Right lobe of liver (tissue), 6 donors: ENCODE results near the gene CACNA2D4. TPM values are rescaled to one million over a fixed set of nuclear protein-coding genes. Genes with fewer than 3 reads are reported as not detected.

Experiments
- ATAC-seq, 4 donors: fragments of 200-7000 bp; cut with Tn5 transposase; one replicate each; pipeline ENCODE4 v1.9.1; 2020; ENCODE audit warnings: mild to moderate bottlenecking in 4 of 4, moderate library complexity in 4 of 4
- DNase-seq, 3 donors: peaks; one replicate each; pipeline ENCODE4 v3.0.0-alpha.2; 2020
- H3K27ac ChIP-seq, 3 donors: fragments of 200-600 bp; one replicate each; pipeline ENCODE4 v1.8.0; 2022
- H3K27me3 ChIP-seq, 2 donors: fragments of 200-600 bp; one replicate each; pipeline ENCODE4 v1.8.0; 2022
- H3K36me3 ChIP-seq, 4 donors: fragments of 200-600 bp; sonication (generic) in 1 of 4; one replicate each; pipeline versions ENCODE4 v1.5.1 to v1.8.0; 2017 to 2022; ENCODE audit warnings: control low read depth in 1 of 4
- H3K4me1 ChIP-seq, 4 donors: fragments of 200-600 bp; sonication (generic) in 1 of 4; one replicate each; pipeline versions ENCODE4 v1.5.1 to v1.8.0; 2017 to 2022; ENCODE audit warnings: control low read depth in 1 of 4
- H3K4me3 ChIP-seq, 3 donors: fragments of 200-600 bp; one replicate each; pipeline ENCODE4 v1.8.0; 2022
- H3K9me3 ChIP-seq, 4 donors: fragments of 200-600 bp; sonication (generic) in 1 of 4; one replicate each; pipeline versions ENCODE4 v1.5.1 to v1.8.0; 2017 to 2022; ENCODE audit warnings: control low read depth in 1 of 4
- CTCF ChIP-seq, 4 donors: fragments of 200-600 bp in 3 of 4; fragments of 450-650 bp in 1 of 4; IDR thresholded peaks; one replicate each; pipeline versions ENCODE4 v1.5.1 to v1.8.0; 2016 to 2022; ENCODE audit warnings: antibody characterized with exemption in 4 of 4, mild to moderate bottlenecking in 2 of 4
- POLR2A ChIP-seq: fragments of 450-650 bp; IDR thresholded peaks from one replicate; pipeline ENCODE4 v1.6.1; 2017; ENCODE audit warnings: antibody characterized with exemption, mild to moderate bottlenecking
- WGBS: methylation state at CpG from one replicate; pipeline ENCODE4 v1.1.6; 2018; ENCODE audit warnings: low coverage, low lambda C conversion rate; ENCODE audit not compliant: insufficient coverage; ENCODE audit errors: missing lambda C conversion rate; 5-methylcytosine and 5-hydroxymethylcytosine counted together
- intact Hi-C, 2 donors: fragments of 100-400 bp; cut with DNase I; formaldehyde crosslinking; loops; one replicate each; pipeline versions ENCODE4 v1.11.2 to v1.14.1; 2022
- total RNA-seq, 6 experiments: library from RNA; depleted of rRNA in 2 of 6; stranded (reverse); fragments of >200 nt in 2 of 6; fragmentation: NEBNext Ultra II Directional in 3 of 6; extraction: Animal tissue kit (Norgen Biotek cat#: 25700) in 3 of 6; gene quantifications; one replicate each; pipeline versions ENCODE4 v1.1.0 to v1.2.4, GENCODE V29; 2016 to 2023
- donor health status: DM: no; HTN: yes; CAD: no.
- donor health status: DM: no; HTN: no; CAD: no.
- donor health status: DM: no; HTN: no; CAD: no.
- donor health status: DM: no; HTN: yes; CAD: no.
- donor health status: DM: no; HTN: yes; CAD: no.

CACNA2D4 gene
- total RNA-seq, 6 experiments from 2014 or later = 0.87 to 1.9 (median 0.96) TPM

- intact Hi-C loops = loop anchor here (10.0 kb wide), 1 partner anchor 287 kb away; no protein-coding TSS in a partner anchor
- Histone ChIP-seq H3K27me3 (no peaks in the 10 kb centered on the region), H3K27ac (no peak overlapping the region), H3K36me3 (no peaks in the 10 kb centered on the region), H3K9me3 (no peaks in the 10 kb centered on the region), H3K4me3 (no peak overlapping the region), H3K4me1 (peaks cover 0 to 7% (median 0%) of the 10 kb centered on the region in 4 donors)
- no peak for ATAC-seq
- TF ChIP-seq CTCF (IDR thresholded peaks at IDR 0.05) (no peak), POLR2A (no peak)
- 94% methylated on average over 4 of the region's 9 CpGs for WGBS
- DNase-seq = no peak
Measured at GRCh38 chr12:1931642-1932041, 13.2 kb upstream of the CACNA2D4 start.

GRCh38 chr12:1930803-1931597 lies 12.5 kb upstream of the CACNA2D4 start:
- no peak overlapping the region for H3K27ac ChIP-seq
- H3K36me3 ChIP-seq = no peaks in the 10 kb centered on the region
- no peak overlapping the region for H3K4me3 ChIP-seq
- ATAC-seq = no peak
- H3K27me3 ChIP-seq = no peaks in the 10 kb centered on the region
- H3K4me1 ChIP-seq = peaks cover 0 to under 1% (median 0%) of the 10 kb centered on the region in 4 donors
- H3K9me3 ChIP-seq = no peaks in the 10 kb centered on the region
- no peak for TF ChIP-seq CTCF (IDR thresholded peaks at IDR 0.05)
- TF ChIP-seq POLR2A = no peak
- intact Hi-C loops = loop anchor here (10.0 kb wide), 1 partner anchor 286 kb away; no protein-coding TSS in a partner anchor
- 74% methylated on average over 10 of the region's 27 CpGs for WGBS
- peak in 1 of 3 donors; percentile 42 for DNase-seq

DNA sequence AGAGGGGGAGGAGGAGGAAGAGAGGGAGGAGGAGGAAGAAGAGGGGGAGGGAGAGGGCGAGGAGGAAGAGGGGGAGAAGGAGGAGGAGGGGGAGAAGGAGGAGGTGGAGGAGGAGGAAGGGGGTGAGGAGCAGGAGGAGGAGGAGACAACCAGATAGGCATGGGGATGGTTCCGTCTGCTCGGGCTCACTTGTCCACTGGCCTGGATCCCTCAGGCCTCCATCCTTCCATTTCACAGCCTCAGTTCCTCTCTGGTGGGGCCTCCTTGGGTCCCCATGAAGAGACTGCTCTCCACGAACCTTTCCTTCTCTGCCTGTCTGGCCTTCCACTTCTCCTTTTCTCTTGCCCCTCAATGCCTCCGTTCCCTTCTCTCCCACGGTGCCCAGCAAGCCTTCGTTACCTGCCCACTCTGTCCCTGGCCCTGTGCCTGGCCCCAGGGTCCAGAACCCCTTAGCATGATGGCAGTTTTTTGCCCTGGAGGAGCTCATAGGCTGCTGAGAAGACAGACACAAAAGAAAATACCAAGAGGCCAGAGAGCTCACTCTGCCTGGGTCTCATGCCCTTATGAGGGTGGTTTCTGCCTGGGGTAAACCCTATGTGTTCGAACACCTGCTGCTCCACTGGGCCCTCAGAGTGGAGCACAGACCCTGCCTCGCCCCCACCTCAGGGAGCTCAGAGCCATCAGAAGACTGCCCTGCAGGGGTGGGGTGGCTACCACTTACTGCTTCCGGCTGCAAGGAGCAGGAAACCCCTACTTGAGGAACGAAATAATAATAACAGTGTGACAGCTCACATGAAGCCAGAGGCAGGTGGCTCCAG lies 11.7 kb upstream of the CACNA2D4 start:
- intact Hi-C loops = loop anchor here (5.0 to 10.0 kb wide), 2 partner anchors 123 to 285 kb away; no protein-coding TSS in a partner anchor
- Histone ChIP-seq H3K4me3 (no peak overlapping the region), H3K4me1 (no peaks in the 10 kb centered on the region), H3K36me3 (no peaks in the 10 kb centered on the region), H3K9me3 (no peaks in the 10 kb centered on the region), H3K27ac (no peak overlapping the region), H3K27me3 (no peaks in the 10 kb centered on the region)
- no peak for DNase-seq
- TF ChIP-seq CTCF (IDR thresholded peaks at IDR 0.05) = no peak
- no peak for TF ChIP-seq POLR2A
- WGBS = 70% methylated on average over 8 of the region's 11 CpGs
- ATAC-seq = no peak

GRCh38 chr12:1929241-1929984 lies 11.0 kb upstream of the CACNA2D4 start:
- Histone ChIP-seq H3K4me3 (no peak overlapping the region), H3K27ac (no peak overlapping the region), H3K27me3 (no peaks in the 10 kb centered on the region), H3K4me1 (no peaks in the 10 kb centered on the region), H3K36me3 (no peaks in the 10 kb centered on the region), H3K9me3 (no peaks in the 10 kb centered on the region)
- DNase-seq (peak in 1 of 3 donors; percentile 37), ATAC-seq (no peak)
- TF ChIP-seq CTCF (IDR thresholded peaks at IDR 0.05) (no peak), POLR2A (no peak)
- 60% methylated on average over 9 of the region's 11 CpGs for WGBS
- intact Hi-C loops = loop anchor here in 1 of 2 donors (5.0 kb wide), 1 partner anchor 122 kb away; no protein-coding TSS in a partner anchor
